HEK293 (cell line): Measurements from ENCODE around the gene CNOT4.

Experiments
- CTCF ChIA-PET: fragments of 350-600 bp; formaldehyde crosslinking; extraction: SDS; loops from one replicate; lab custom pipeline; 2021; ENCODE audit warnings: antibody characterized with exemption; lab: Yijun Ruan, JAX
- POLR2A ChIA-PET: fragments of 300-600 bp; formaldehyde crosslinking; extraction: SDS; loops from one replicate; lab custom pipeline; 2020; ENCODE audit warnings: antibody characterized with exemption, inconsistent platforms; lab: Yijun Ruan, JAX
- H3K27ac ChIP-seq: fragments of 200-500 bp; sonication (Bioruptor generic); 2 replicates; pipeline ENCODE4 v1.5.1; 2014; ENCODE audit warnings: low read depth, low read length, control low read depth, inconsistent platforms; ENCODE audit errors: extremely low read depth
- H3K36me3 ChIP-seq, 2 experiments: fragments of 200-500 bp in 1 of 2; sonication (Bioruptor generic) in 1 of 2; 1 replicate in 1 of 2; 2 replicates in 1 of 2; pipeline ENCODE4 v1.5.1; 2014 to 2017; ENCODE audit warnings: inconsistent platforms in 2 of 2, low read length in 2 of 2; ENCODE audit not compliant: control insufficient read depth in 2 of 2, insufficient read depth in 1 of 2
- H3K4me1 ChIP-seq: fragments of 200-500 bp; sonication (Bioruptor generic); 2 replicates; pipeline ENCODE4 v1.5.1; 2014; ENCODE audit warnings: mild to moderate bottlenecking, low read length, inconsistent platforms; ENCODE audit not compliant: control insufficient read depth, insufficient read depth
- H3K4me3 ChIP-seq: 2 replicates; pipeline ENCODE4 v1.5.1; 2011; ENCODE audit warnings: low read depth, mild to moderate bottlenecking, control low read depth, low read length, moderate library complexity
- H3K9me3 ChIP-seq: fragments of 200-500 bp; sonication (Bioruptor generic); 2 replicates; pipeline ENCODE4 v1.5.1; 2014; ENCODE audit warnings: low read depth, low read length, inconsistent platforms; ENCODE audit not compliant: control insufficient read depth, insufficient read depth
- BCL11A ChIP-seq: fragments of 450-650 bp; formaldehyde crosslinking; IDR thresholded peaks from 2 replicates; pipeline ENCODE4 v1.5.1; 2016; ENCODE audit warnings: low read depth, missing biosample characterization, missing genetic modification characterization
- BCL11B ChIP-seq: fragments of 450-650 bp; formaldehyde crosslinking; IDR thresholded peaks from 2 replicates; pipeline ENCODE4 v1.5.1; 2016; ENCODE audit warnings: low read depth, missing biosample characterization, missing genetic modification characterization
- MYNN ChIP-seq: fragments of 450-650 bp; formaldehyde crosslinking; IDR thresholded peaks from 2 replicates; pipeline ENCODE4 v1.5.1; 2016; ENCODE audit warnings: missing biosample characterization, missing genetic modification characterization, borderline replicate concordance
- ZBTB11 ChIP-seq: fragments of 450-650 bp; formaldehyde crosslinking; conservative IDR thresholded peaks from 2 replicates; pipeline ENCODE4 v1.5.1; 2016; ENCODE audit warnings: low read depth, missing biosample characterization, missing genetic modification characterization
- ZBTB49 ChIP-seq: fragments of 450-650 bp; formaldehyde crosslinking; IDR thresholded peaks from 2 replicates; pipeline ENCODE4 v1.5.1; 2016; ENCODE audit warnings: missing biosample characterization, missing genetic modification characterization, low read depth
- ZFP37 ChIP-seq: fragments of 450-650 bp; formaldehyde crosslinking; IDR thresholded peaks from 2 replicates; pipeline ENCODE4 v1.5.1; 2016; ENCODE audit warnings: missing biosample characterization, missing genetic modification characterization
- ZNF10 ChIP-seq: fragments of 450-650 bp; formaldehyde crosslinking; IDR thresholded peaks from 2 replicates; pipeline ENCODE4 v1.5.1; 2017; ENCODE audit warnings: missing biosample characterization, missing genetic modification characterization
- ZNF121 ChIP-seq: fragments of 450-650 bp; formaldehyde crosslinking; IDR thresholded peaks from 2 replicates; pipeline ENCODE4 v1.5.1; 2016; ENCODE audit warnings: missing biosample characterization, missing genetic modification characterization
- ZNF311 ChIP-seq: fragments of 450-650 bp; formaldehyde crosslinking; IDR thresholded peaks from 2 replicates; pipeline ENCODE4 v1.5.1; 2017; ENCODE audit warnings: missing biosample characterization, missing genetic modification characterization, borderline replicate concordance
- ZNF426 ChIP-seq: fragments of 450-650 bp; formaldehyde crosslinking; IDR thresholded peaks from 2 replicates; pipeline ENCODE4 v1.5.1; 2017; ENCODE audit warnings: missing biosample characterization, missing genetic modification characterization, mild to moderate bottlenecking, inconsistent platforms, moderate library complexity
- ZNF513 ChIP-seq: fragments of 450-650 bp; IDR thresholded peaks from 2 replicates; pipeline ENCODE4 v1.5.1; 2018; ENCODE audit warnings: missing biosample characterization, missing genetic modification characterization
- ZNF629 ChIP-seq: fragments of 450-650 bp; formaldehyde crosslinking; IDR thresholded peaks from 2 replicates; pipeline ENCODE4 v1.5.1; 2017; ENCODE audit warnings: missing biosample characterization, missing genetic modification characterization
- TF ChIP-seq, protein P1 (sequence below): fragments of 450-650 bp; formaldehyde crosslinking; IDR thresholded peaks from 2 replicates; pipeline ENCODE4 v1.5.1; 2016; ENCODE audit warnings: missing biosample characterization, missing genetic modification characterization
- TF ChIP-seq, protein P2 (sequence below): fragments of 450-650 bp; formaldehyde crosslinking; IDR thresholded peaks from 2 replicates; pipeline ENCODE4 v1.5.1; 2016; ENCODE audit warnings: missing biosample characterization, missing genetic modification characterization
- TF ChIP-seq, protein P3 (sequence below): fragments of 450-650 bp; formaldehyde crosslinking; IDR thresholded peaks from 2 replicates; pipeline ENCODE4 v1.5.0; 2017; ENCODE audit warnings: missing biosample characterization, missing genetic modification characterization, borderline replicate concordance

CNOT4 gene

DNA sequence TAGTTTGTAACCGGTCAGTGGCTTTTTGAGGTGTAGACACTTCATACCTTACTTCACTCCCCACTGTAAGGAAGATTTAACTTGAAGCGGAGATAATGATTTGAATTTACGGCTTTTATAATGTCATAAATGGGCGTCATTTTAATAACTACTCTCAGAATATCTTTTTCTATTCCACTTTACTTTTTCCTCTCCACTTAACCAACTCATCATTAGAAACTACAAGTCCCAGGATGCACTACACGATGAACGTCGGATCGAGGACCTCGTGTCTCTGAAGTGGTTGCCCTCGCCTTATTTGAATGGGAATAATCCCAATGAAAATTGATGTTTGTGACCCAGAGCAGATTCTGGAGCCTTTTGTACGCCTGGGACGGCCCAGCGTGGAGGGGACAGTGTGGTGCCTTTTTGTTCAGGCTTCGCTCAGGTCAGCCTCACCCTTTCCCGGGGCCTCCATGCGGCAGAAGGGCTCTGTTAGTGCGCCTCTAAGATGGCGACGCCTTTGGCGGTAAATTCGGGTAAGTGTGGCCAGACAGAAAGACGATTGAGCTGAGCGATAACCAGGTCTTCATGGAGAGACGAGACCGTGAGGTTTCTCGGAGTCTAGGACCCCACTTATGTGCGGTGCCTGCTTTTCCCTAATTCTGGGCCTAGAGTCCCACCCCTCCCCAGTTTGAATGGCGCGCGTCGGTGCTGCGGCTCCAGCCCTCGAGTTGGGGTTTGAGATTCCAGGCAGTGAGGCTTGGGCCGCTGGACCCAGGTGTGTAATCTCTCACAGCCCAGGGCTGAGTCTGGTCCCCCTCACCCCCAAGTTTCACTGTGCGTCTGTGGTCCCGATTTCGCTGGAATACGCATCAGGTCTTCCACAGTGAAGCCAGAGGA is 47.8 kb upstream of the CNOT4 start, which contains the start of gene NUP205 (continued):
- TF ChIP-seq, protein P1, sequence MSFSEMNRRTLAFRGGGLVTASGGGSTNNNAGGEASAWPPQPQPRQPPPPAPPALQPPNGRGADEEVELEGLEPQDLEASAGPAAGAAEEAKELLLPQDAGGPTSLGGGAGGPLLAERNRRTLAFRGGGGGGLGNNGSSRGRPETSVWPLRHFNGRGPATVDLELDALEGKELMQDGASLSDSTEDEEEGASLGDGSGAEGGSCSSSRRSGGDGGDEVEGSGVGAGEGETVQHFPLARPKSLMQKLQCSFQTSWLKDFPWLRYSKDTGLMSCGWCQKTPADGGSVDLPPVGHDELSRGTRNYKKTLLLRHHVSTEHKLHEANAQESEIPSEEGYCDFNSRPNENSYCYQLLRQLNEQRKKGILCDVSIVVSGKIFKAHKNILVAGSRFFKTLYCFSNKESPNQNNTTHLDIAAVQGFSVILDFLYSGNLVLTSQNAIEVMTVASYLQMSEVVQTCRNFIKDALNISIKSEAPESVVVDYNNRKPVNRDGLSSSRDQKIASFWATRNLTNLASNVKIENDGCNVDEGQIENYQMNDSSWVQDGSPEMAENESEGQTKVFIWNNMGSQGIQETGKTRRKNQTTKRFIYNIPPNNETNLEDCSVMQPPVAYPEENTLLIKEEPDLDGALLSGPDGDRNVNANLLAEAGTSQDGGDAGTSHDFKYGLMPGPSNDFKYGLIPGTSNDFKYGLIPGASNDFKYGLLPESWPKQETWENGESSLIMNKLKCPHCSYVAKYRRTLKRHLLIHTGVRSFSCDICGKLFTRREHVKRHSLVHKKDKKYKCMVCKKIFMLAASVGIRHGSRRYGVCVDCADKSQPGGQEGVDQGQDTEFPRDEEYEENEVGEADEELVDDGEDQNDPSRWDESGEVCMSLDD, result peak; percentile 41
- TF ChIP-seq, protein P2, sequence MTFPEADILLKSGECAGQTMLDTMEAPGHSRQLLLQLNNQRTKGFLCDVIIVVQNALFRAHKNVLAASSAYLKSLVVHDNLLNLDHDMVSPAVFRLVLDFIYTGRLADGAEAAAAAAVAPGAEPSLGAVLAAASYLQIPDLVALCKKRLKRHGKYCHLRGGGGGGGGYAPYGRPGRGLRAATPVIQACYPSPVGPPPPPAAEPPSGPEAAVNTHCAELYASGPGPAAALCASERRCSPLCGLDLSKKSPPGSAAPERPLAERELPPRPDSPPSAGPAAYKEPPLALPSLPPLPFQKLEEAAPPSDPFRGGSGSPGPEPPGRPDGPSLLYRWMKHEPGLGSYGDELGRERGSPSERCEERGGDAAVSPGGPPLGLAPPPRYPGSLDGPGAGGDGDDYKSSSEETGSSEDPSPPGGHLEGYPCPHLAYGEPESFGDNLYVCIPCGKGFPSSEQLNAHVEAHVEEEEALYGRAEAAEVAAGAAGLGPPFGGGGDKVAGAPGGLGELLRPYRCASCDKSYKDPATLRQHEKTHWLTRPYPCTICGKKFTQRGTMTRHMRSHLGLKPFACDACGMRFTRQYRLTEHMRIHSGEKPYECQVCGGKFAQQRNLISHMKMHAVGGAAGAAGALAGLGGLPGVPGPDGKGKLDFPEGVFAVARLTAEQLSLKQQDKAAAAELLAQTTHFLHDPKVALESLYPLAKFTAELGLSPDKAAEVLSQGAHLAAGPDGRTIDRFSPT (tag by site-specific recombination), result no peak
- TF ChIP-seq ZFP37 (tag by site-specific recombination), result peak; percentile 79; the same call in 1 of the 2 replicates

DNA sequence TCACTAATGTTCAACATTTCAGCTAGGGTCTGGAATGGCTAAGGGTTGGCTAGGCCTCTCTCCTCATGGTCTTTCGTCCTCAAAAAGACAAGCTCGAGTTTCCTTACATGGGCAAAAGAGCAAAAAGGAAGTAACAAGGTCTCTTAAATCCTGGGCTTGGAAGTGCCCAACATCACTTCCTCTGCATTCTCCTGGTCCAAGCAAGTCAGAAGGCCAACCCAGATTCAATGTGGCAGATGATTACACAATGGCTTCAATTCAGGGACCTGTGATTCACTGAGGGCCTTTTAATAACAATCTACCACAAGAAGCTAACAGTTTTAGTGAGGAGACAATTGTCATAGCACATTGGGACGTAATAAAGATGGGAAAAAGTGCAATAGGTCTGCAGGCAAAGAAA is 43.4 kb upstream of the CNOT4 start:
- Histone ChIP-seq H3K36me3 (no peaks in the 10 kb centered on the region), H3K27ac (no peak overlapping the region), H3K4me1 (no peaks in the 10 kb centered on the region), H3K4me3 (no peak overlapping the region), H3K9me3 (no peaks in the 10 kb centered on the region)
- CTCF ChIA-PET, result no interaction called here
- TF ChIP-seq ZBTB49 (tag by site-specific recombination) (no peak), ZBTB11 (tag by site-specific recombination) (no peak), ZNF311 (tag by site-specific recombination) (no peak)
- POLR2A ChIA-PET, result no interaction called here

DNA sequence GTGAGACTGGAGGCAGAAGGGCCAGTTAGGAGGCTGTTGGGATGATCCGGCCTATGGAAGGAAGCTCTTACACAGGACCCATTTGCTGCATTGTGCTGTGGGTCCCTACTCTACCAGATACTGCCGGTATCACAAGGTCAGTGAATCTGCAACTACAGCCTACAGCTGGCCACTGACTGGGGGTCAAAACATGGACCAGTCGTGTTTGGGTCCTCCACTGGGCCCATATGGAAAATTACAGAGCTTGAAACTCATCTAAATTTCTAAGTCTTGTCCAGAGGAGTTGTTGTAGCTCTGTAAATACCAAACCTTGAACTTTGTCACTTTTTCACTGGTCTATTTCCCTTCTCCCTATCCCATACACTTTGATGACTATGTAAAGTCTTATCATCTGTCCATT is 42.2 kb upstream of the CNOT4 start:
- H3K36me3 ChIP-seq, result no peaks in the 10 kb centered on the region
- no peaks in the 10 kb centered on the region for H3K9me3 ChIP-seq
- ChIA-PET POLR2A (no interaction called here), CTCF (interaction anchor here (0.7 to 1.0 kb wide), 2 partner anchors 271 to 446 kb away, joined by 3 to 5 read pairs; no protein-coding TSS in a partner anchor)
- no peaks in the 10 kb centered on the region for H3K4me1 ChIP-seq
- H3K27ac ChIP-seq, result no peak overlapping the region
- H3K4me3 ChIP-seq, result no peak overlapping the region
- TF ChIP-seq ZNF513 (tag by site-specific recombination) (no peak), MYNN (tag by site-specific recombination) (no peak), ZNF311 (tag by site-specific recombination) (no peak), ZNF426 (tag by site-specific recombination) (no peak), BCL11B (tag by site-specific recombination) (no peak), ZNF629 (tag by site-specific recombination) (no peak), BCL11A (tag by site-specific recombination) (no peak), ZNF121 (tag by site-specific recombination) (no peak), ZFP37 (tag by site-specific recombination) (no peak), ZNF10 (tag by site-specific recombination) (no peak)
- TF ChIP-seq, protein P3, sequence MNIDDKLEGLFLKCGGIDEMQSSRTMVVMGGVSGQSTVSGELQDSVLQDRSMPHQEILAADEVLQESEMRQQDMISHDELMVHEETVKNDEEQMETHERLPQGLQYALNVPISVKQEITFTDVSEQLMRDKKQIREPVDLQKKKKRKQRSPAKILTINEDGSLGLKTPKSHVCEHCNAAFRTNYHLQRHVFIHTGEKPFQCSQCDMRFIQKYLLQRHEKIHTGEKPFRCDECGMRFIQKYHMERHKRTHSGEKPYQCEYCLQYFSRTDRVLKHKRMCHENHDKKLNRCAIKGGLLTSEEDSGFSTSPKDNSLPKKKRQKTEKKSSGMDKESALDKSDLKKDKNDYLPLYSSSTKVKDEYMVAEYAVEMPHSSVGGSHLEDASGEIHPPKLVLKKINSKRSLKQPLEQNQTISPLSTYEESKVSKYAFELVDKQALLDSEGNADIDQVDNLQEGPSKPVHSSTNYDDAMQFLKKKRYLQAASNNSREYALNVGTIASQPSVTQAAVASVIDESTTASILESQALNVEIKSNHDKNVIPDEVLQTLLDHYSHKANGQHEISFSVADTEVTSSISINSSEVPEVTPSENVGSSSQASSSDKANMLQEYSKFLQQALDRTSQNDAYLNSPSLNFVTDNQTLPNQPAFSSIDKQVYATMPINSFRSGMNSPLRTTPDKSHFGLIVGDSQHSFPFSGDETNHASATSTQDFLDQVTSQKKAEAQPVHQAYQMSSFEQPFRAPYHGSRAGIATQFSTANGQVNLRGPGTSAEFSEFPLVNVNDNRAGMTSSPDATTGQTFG, result no peak
